Endometrium (tissue), 2 donors: Measurements from ENCODE around the gene TEX22.

Source experiments
- FAIRE-seq: peaks from 2 replicates; lab custom pipeline; 2012; peaks lifted over from hg19 to GRCh38; lab: Jason Lieb, UNC
- donor health status: control.
- donor health status: control.

The TEX22 gene

DNA sequence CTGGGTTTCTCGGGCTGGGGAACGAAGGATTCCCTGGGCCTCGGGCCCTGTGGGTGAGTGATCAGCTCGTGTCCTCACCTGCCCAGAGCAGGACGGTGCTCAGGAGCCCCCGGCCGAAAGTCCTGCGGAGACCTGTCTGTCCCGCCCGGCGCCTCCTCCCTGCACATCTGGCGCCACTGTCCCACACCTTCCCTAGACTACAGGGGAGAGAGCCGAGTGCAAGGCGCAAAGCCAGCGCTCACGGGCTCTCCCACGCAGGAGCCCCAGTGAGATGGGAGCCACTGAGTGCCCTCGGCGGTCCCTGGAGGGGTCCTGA lies 13.1 kb upstream of the TEX22 start:
- no peak for FAIRE-seq

DNA sequence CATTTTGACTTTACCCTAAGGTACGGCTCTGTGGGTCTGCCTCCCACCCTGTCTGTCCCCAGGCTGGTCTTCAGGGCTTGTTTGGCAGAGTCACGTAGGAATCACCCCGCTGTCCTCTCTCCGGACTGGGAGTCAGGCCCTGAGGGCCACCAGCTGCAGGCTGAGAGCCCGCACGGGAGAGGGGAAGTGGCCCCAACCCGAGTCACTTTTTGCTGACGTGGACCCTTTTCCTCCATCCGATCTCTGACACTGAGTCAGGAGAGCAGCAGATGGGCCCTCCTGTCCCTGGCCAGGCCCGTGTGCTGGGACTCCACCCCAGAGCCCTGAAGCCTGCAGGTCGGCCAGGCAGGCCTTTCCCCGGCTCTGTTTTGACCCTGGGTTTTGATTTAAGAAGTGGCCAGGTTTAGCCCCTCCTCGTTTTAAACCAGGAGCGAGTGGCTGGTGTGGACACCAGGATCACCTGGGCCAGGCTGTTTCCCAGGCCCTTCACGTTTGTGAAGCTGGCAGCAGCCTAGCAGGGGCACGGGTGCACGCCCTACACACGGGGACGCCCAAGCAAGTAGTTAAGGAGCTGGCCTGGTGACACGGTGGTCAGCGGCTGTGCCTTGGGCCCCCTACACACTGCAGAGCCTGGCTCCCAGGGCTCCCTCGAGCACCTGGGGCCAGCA lies 12.5 kb upstream of the TEX22 start:
- FAIRE-seq = no peak

DNA sequence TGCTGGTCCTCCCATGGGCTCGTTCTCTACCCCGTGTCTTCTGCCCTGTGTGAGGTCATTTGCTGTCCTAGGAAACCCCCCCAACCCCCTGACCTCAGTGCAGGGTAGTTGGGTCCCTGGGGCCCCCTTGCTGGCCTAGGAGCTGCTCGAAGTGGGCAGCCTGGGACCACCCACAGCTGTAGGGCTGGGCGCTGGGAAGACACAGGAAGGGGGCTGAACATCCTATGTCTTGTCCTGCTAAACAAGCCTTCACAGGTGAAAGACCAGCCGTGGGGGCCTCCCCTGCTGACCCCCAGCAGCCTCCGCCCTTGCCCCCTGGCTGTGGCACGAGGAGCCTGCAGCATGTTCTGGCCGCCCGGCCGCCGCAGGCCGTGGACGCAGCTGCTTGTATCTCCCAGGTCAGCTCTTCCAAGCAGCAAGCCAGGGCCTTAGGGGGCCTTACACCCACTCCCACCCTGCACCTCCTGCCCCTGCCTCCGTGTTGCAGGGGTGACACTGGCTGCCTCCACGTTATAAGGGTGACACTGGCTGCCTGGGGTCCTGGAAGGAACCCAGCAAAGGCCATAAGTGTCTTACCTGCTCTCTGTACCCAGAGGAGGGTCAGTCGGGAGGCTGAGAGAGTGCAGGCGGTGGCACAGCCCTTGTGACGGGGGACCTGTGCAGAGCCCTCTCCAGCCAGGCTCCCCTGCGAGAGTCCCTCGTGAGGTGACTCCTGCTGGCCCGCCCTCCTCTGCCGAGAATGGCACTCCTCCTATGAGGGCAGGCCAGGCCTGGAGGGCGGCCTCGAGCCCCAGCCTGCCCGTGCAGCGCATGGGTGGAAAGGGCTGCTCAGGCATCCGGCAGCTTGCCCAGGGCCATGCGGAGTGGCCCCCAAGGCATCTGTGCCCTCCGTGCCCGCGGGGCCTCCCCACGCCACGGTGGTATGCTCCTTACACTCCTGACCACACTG lies 11.5 kb upstream of the TEX22 start:
- no peak for FAIRE-seq

DNA sequence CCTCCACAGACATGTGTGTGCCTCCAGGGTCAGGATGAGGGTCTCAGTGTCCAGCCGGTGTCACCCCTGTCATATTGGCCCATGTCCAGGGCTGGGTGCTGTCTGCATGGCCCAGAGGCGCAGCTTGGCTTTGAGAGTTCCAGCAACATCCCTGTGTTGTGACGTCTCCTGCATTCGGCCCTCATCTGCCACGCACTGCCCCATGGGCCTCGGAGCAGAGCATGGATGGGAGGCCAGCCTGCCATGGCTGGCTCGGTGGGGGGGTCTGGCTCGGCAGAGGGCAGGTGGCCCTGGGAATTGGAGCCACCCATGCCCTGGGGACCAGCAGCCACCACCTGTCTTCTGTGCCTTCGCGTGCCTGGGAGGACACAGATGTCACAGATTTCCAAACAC lies 10.8 kb upstream of the TEX22 start:
- FAIRE-seq = no peak

DNA sequence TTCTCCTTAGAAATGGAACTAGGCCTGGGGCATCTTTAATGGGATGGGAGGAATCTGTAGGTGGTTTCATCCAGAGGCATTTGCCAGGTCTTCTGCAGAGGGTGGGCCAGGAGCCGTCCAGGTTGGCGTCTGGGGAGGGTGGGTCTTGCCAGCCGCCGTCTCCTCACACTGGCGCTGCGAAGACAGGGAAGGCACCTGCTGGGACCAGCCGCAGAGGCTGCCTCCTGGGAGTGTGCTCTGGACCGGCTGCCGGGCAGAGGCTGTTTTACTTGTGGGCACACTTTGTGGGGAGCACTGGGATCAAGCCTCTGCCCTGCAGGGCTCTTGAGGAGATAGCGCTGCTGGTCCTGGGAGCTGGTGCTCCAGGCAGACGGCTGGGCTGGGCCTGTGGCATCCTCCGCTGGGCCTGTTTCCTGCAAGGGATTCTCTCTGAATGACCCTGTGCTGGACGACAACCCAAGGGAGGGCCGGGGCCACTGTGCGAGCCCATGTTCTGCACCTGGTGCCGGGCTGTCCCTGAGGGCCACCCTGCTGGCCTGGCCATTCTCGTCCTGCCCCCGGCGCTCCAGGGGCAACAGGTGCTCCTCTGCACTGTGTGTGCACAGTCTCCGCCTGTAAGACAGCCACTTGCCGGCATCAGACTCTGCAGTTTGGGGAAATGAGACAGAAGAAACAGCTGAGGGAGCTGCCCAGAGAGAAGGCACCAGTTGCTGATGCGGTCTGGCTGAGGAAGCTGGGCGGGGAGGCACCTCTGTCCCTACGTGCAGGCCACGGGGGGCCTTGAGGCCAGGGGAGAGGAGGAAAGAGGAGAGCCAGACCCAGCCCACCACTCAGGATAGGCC lies 10.0 kb upstream of the TEX22 start:
- no peak for FAIRE-seq

DNA sequence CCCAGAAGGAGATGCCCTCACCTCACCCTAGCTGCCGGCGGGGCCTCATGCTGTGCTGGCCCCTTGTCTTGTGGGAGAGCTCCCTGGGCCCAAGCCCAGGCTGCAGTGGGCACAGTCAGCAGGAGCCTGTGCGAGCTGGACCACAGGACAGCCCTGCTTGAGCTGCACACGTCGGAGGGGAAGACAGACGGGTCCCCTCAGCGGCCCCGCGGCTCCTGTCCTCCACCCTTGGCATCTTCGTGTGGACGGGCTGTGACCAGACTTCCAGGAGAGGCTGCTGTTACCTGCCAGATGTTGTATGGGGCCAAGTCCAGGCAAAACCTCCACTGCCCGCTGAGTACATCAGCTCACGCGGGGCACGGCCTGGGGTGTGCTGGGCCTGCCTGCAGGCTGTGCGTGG lies 9.4 kb upstream of the TEX22 start:
- no peak for FAIRE-seq

DNA sequence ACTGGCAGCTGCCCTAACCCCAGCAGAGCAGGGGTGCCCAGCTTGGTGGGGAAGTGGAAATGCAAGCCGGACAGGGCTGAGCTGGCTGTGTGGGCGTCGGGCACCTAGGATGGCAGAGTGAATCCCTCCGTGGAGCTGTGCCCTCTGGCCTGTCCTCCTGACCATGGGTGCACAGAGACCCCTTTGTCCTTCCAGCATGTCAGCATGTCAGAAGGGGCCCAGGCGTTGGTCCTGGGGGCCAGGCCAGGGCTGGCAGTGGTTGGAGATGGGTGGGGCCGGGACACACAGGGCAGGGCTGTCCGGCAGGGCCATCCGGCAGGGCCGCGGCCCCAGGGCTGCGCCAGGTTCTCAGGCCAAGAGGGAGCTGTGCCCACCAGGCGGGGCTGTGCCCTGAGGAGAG lies 8.8 kb upstream of the TEX22 start:
- FAIRE-seq = no peak

DNA sequence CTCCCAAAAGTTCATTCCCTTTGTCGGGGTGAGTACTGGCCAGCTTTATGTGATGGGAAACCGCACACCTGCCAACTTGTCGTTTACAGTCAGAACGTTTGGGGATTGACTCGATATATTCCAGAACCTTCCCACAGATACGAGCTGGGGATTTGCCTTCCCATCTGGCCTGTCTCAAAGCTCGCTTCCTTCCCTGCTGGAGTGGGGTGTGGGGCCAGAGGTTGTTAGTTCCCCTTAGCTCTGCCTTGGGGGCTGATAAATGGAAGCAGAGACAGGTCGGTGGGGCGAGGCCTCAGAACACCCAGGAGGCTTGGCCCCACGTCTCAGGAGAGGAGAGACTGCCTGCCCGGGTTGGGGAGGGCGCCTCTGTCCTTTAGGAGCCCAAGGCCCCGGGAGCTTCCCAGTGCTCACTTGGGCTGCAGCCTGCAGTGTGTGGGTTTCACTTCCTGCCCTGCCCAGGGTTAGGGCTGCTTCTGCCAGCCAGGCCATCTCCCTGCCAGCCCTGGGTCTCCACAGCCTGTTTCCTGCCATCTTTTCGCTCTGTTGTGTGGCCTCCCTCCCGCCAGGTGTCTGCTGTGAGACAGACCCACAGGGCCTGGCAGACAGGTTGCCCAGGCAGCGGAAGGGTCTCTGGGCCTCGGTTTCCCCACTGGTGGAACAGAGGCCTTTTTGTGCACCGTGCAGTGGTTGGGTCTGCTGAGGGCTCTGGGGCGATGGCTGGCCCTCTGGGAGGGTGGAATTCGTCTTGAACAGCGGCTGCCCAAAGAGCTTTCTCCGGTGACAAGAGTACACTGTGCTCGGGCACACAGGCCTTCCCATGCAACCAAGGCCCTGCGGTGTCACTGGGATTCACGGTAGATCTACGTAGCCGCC lies 8.1 kb upstream of the TEX22 start:
- FAIRE-seq = no peak

DNA sequence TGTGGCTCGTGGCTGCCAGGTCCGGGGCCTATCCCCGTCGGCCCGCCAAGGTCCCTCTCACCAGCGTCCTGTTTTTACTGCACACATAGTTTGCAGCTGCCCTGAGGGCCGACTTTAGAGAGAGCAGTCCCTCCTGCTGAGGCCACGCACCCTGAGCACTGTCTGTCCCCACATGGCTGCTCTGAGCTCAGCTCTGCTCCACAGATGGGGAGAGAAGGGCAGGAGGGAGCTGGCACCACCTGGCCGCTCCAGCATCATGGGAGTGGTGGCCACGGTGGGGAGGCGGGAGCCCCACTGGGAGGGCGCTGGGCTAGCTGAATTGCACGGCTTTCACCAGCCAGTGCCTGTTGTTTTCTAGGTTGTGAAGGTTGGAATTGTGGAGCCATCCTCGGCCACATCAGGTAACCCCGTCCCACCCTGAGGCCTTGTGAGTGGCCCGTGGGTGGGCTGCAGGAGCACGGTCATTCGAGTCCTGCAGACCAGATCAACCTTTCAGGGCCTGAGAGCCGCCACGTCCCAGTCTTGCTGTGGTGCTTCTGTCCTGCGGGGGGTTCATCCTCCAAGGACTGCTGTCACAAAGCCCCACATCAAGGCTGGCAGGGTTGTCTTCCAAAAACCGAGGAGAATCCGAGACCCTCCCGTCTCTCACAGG lies 7.4 kb upstream of the TEX22 start:
- no peak for FAIRE-seq

DNA sequence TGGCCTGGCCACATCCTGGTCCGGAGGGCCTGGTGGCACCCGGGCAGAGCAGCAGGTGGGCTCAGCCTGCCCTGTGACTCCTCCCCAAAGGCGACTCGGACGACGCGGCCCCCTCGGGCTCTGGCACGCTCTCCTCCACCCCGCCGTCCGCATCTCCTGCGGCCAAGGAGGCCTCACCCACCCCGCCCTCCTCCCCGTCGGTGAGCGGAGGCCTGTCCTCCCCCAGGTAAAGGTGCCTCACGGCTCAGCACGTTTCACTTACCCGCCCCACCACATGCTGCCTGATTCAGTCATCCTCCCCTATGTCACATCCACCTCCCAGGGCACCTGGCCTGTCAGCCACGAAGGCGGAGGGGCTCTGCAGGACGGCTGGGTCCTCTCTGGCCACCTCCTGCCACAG lies 6.8 kb upstream of the TEX22 start:
- FAIRE-seq = no peak

DNA sequence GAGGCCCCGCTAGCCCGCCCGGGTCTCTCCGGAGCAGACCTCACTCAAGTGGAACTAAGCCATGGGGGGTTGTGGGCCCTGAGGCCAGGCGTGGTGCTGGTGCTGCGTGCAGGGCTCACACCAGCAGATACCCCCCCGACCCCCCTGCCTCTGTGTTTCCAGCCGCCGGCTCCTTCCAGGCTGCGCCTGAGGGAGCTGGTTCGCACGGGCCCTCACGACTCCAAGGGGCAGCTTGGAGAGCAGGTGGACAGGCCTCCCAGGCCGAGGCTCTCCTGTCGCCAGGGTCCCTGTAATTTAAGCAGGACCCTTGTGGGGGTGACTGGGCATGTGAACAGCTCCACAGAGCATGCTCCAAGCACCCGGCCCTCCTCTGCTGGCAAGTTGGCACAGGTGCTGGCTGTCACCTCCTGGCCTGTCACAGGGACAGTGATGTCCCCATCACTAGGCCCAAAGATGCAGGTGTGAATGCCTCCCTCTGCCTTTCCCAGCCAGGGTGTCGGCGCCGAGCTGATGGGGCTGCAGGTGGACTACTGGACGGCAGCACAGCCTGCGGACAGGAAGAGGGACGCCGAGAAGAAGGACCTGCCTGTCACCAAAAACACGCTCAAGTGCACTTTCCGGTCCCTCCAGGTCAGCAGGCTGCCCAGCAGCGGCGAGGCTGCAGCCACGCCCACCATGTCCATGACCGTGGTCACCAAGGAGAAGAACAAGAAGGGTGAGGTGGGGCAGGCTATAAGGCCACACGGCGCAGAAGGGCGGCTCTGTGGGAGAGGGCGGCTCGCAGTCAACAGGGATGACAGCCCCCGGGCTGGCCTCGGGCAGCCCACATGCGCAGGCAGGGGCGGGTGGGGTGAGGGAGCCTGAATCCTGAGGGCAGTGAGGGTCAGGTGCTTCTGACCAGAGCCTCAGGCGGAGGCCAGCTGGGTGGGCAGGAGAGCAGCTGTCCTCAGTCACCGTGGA lies 5.9 kb upstream of the TEX22 start:
- FAIRE-seq = no peak

DNA sequence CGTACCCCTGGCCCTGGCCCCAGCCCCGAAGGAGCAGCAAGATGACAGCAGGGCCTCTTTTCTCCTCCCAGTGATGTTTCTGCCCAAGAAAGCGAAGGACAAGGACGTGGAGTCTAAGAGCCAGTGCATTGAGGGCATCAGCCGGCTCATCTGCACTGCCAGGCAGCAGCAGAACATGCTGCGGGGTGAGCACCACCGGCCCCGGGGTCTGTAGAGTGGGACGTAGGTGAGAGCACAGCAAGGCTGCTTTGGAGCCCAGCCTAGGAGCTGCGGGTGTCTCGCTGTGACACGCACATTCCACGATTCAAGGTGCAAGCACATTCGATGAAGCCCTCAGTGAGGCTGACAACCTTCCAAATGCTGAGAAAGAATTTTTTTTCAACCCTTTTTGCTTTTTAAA lies 5.2 kb upstream of the TEX22 start:
- no peak for FAIRE-seq

DNA sequence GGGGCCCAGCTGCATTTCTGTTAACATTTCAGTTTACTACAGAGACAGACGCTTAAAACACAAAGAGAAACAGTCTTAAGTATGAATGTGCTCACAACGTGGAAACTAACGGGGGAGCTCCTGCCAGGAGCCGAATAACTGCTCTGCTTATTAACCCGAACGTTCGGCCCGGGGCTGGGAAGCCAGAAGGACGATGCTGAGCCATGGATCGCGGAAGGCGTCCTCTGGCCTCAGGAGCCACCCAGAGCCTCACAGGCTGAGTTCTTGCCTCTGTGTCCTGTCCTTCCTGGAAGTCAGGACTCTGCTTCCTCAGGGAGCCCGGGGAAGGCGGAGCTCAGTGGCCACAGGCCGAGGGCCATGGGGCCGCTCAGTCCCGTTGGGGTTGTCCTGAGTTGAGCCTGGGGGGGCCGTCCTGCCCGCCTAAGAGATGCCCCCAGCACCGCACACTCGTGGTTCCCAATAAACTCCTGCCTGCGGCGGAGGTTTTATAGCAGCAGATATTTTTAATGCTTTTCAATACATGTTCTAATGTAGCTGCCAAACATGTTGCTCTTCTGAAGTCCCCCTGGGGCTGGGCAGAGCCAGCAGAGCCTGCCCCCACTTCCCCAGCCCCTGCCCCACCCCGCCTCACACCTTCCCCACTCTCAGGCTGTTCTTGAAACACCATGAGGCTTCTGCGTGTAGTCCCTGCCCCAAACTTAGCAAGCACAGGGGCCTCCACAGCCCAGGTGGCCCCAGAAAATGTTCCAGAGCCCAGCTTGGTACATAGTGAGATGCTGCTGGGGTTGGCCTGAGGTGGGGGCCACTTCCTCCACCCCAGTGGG lies 3.4 kb upstream of the TEX22 start:
- no peak for FAIRE-seq

DNA sequence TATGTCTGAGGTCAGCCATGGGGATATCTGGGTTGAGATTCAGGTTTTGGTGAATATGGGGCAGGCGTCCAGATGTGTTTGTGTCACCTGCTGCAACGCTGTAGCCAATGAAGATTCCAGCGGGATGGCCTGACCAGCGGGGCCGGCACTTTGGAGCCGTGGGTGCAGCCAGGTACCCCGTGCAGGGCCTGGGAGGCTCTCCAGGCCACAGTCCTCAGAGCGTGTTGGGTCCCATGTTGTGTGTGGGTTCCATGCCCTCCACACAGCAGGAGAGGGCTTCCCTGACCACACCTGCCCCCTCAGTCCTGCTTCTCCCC lies 2.8 kb upstream of the TEX22 start:
- FAIRE-seq = no peak

DNA sequence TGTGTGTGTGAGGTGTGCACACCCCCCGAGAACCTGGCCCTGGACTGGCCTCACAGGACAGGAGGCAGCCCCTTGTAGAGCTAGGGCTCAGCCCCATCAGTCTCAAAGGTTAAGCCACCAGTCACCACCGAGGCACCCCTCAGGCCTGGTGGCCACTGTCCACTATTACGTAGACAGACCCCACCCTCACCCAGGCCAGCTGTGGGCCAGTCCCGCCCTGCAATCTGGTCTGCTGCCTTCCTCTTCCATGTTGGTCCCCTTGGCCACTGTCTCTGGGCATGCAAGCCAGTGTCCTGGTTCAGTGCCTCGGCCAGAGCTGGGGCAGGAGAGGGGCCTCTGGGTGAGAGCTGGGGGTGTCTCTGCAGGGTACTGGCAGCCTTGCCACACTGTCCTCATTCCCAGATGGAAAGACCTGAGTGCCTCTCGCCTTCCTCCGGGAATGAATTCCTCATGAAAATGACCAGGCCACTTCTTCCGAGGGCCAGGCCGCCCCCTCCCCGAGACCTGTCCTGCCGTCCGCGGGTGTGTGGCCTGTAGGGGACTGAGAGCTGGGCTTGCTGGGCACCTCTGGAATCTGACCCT lies 897 bp upstream of the TEX22 start:
- FAIRE-seq = no peak

DNA sequence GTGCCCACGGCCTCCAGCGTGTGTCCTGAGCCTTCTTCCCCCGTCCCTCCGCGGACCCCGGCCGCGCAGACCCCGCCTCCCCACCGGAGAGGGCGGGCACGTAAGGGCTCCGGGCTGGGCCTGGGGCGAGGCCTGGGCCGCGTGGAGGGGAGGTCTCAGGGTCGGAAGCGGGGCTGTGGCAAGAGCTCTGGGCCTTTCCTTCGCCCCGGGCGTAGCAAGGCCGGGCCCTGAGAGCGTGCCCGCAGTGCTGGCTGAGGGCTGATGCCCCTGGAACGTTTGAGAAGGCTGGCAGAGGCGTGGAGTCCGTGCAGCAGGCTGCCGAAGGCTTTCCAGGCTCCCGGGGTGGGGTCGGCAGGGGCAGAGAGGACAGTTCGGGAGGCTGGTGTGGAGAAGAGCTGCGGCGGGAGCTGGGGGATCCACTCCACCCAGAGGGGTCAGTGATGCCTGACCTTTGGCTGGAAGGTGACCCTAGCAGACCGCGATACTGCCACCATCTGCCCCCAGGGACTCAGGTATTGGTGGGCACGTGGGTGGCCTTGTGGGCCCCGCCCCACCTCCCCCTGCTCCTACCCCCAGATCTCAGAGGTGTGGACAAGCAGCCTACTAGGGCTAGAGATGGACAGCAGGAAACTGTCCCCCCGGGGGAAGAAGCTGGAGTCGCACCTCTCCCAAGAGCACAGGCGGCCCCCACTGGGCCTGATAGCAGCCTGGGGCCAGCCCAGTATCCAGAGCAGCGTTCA lies 558 bp downstream of the TEX22 start:
- FAIRE-seq = no peak

DNA sequence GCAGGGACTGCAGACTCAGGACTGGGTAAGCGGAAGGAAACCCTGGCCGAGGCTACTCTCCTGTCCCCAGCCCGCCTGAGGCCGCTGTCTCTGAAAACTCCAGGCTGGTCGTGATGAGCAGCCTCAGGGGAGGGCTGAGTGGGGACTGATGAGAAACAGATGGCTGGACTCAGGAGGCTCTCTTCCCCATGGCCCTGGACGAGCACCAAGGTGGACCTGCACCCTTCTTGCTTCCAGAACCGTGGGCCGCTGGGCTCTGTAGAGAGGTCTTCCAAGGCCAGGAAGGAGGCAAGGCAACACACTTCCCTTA lies 1.1 kb downstream of the TEX22 start:
- no peak for FAIRE-seq

DNA sequence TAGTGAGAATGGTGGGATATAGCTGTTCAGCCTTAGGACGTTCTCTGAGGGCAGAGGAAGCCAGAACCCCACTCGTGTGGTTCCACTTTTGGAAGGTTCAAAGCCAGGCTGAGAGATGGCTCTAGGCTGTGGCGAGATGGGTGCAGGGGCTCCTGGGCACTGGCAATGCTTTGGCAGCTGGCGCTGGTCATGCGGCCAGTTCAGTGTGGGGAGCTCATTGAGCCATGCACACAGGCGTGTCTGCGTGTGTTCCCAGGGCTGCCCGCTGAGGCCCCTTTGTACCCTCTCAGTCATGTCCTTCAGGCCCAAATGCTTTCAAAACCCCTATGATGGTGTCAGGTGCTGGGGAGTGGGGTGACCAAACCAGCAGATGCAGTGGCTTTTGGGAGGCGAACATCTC lies 1.7 kb downstream of the TEX22 start:
- no peak for FAIRE-seq

DNA sequence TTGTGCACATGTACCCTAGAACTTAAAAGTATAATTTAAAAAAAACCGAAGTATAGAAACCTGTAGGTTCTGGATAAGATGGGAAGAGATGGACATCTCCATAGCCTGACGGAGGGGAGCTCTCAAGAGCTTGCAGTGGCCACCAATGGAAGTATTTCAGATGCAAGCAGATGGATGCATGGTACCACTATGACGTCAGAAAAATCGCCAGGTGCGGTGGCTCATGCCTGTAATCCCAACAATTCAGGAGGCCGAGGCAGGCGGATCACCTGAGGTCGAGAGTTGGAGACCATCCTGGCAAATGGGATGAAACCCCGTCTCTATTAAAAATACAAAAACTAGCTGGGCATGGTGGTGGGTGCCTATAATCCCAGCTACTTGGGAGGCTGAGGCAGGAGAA lies 3.4 kb downstream of the TEX22 start:
- FAIRE-seq = no peak
